ENCODE measurements around the gene JAKMIP1.

Gene JAKMIP1

DNA sequence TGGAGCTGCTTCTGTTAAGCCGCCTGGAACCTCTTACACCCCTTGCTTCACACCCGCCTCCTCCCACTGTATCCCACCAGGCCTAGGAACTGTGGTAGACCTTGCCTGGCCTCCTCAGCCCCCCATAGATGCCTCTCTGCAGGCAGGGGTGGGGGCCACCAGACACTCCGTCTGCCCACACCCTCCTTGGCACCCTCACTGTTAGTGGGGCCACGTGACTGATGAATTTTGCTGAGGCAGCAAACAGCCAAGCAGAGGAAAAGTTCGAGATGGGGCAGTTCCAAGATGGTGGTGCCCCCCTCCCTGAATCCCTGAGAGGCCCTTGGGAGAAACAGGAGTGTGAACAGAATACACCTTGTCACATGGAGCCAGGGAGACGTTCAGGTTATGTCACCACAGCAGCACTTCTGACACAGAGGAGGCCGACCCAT is 141.0 kb downstream of the JAKMIP1 start:
- no peak overlapping the region for H3K4me3 ChIP-seq (ENCODE audit: low read length)
- TF ChIP-seq, protein P1, sequence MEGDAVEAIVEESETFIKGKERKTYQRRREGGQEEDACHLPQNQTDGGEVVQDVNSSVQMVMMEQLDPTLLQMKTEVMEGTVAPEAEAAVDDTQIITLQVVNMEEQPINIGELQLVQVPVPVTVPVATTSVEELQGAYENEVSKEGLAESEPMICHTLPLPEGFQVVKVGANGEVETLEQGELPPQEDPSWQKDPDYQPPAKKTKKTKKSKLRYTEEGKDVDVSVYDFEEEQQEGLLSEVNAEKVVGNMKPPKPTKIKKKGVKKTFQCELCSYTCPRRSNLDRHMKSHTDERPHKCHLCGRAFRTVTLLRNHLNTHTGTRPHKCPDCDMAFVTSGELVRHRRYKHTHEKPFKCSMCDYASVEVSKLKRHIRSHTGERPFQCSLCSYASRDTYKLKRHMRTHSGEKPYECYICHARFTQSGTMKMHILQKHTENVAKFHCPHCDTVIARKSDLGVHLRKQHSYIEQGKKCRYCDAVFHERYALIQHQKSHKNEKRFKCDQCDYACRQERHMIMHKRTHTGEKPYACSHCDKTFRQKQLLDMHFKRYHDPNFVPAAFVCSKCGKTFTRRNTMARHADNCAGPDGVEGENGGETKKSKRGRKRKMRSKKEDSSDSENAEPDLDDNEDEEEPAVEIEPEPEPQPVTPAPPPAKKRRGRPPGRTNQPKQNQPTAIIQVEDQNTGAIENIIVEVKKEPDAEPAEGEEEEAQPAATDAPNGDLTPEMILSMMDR (IDR thresholded peaks at IDR 0.05; ENCODE audit: low read length), result no peak
- TF ChIP-seq EZH2 (optimal IDR thresholded peaks at IDR 0.05; ENCODE audit: low read depth, low read length), result no peak
- no peak for TF ChIP-seq EZH2phosphoT487 (IDR thresholded peaks at IDR 0.05; ENCODE audit: low read length)

DNA sequence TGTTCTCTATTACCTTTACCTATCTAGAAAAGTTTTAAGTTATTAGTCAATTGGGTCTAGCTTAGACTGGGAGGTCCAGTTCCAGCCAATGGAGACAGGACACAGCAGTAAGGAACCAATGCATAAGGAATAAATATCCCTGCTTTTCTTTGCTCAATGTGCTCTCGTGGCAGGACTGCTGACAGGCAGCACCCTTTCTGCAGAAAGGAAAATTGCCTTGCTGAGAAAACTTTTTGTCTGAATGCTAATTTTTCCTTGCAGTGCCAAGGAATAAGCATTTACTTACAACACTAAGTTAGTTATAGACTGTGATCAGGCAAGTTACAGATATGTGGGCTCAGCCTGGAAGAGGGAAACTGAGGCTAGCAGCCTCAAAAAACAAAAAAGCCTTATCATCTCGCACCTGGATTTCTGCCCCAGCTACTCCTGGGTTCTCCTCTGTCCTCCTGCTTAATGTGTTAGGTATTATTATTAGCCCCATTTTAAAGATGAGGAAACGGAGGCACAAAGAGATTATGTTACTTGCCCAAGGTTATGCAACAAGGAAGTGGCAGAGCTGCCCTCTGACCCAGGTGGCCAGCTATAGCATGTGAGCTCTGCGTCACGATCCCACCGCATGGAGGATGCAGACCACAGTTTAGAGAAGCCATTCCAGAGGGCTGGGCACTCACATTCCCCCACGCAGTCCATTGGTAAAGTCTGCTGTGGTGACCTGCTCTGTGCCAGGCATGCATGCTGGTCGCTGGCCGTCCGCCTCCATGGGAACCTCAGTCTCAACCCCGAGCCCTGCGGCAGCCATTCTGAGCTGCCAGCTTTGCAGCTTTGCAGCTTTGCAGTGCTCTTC is 141.6 kb downstream of the JAKMIP1 start:
- H3K27me3 ChIP-seq (replicated peaks; ENCODE audit: insufficient read depth, low read length), result no peaks in the 10 kb centered on the region
- no peak overlapping the region for H3K4me3 ChIP-seq (ENCODE audit: low read length)
- H2AFZ ChIP-seq (ENCODE audit: low read length), result no peak overlapping the region
- H3K27ac ChIP-seq (ENCODE audit: low read length), result no peak overlapping the region
- no peaks in the 10 kb centered on the region for H4K20me1 ChIP-seq (ENCODE audit: insufficient read depth, low read length)
- no peak overlapping the region for H3K9ac ChIP-seq (ENCODE audit: low read length)
- no peak for TF ChIP-seq EZH2 (optimal IDR thresholded peaks at IDR 0.05; ENCODE audit: low read depth, low read length)
- TF ChIP-seq EZH2phosphoT487 (IDR thresholded peaks at IDR 0.05; ENCODE audit: low read length), result no peak
- TF ChIP-seq, protein P1 (IDR thresholded peaks at IDR 0.05; ENCODE audit: low read length), result no peak
- H3K4me2 ChIP-seq (ENCODE audit: low read depth, low read length), result no peak overlapping the region
- DNase-seq, result no peak
- peaks cover 9% of the 10 kb centered on the region; the same call in 1 of the 2 replicates for H3K36me3 ChIP-seq (replicated peaks; ENCODE audit: insufficient read depth, low read length)
- no peaks in the 10 kb centered on the region for H3F3A ChIP-seq (ENCODE audit: insufficient read depth, low read length)
- H3K9me3 ChIP-seq (replicated peaks; ENCODE audit: insufficient read depth, low read length), result no peaks in the 10 kb centered on the region
- H3K9me2 ChIP-seq (replicated peaks; ENCODE audit: insufficient read depth, low read length), result no peaks in the 10 kb centered on the region
- no peaks in the 10 kb centered on the region for H3K4me1 ChIP-seq (ENCODE audit: low read length)
- no peaks in the 10 kb centered on the region for H3K79me2 ChIP-seq (ENCODE audit: low read length)

More for the DNA sequence above, 141.0 kb downstream of the JAKMIP1 start:
- Histone ChIP-seq H3K36me3 (replicated peaks; ENCODE audit: insufficient read depth, low read length) (peaks cover 9% of the 10 kb centered on the region; the same call in 1 of the 2 replicates), H3K79me2 (ENCODE audit: low read length) (no peaks in the 10 kb centered on the region), H3K9me2 (replicated peaks; ENCODE audit: insufficient read depth, low read length) (no peaks in the 10 kb centered on the region), H2AFZ (ENCODE audit: low read length) (no peak overlapping the region), H3F3A (ENCODE audit: insufficient read depth, low read length) (no peaks in the 10 kb centered on the region), H3K9me3 (replicated peaks; ENCODE audit: insufficient read depth, low read length) (no peaks in the 10 kb centered on the region), H3K4me2 (ENCODE audit: low read depth, low read length) (no peak overlapping the region), H3K27me3 (replicated peaks; ENCODE audit: insufficient read depth, low read length) (no peaks in the 10 kb centered on the region), H3K9ac (ENCODE audit: low read length) (no peak overlapping the region), H3K4me1 (ENCODE audit: low read length) (no peaks in the 10 kb centered on the region), H3K27ac (ENCODE audit: low read length) (no peak overlapping the region), H4K20me1 (ENCODE audit: insufficient read depth, low read length) (no peaks in the 10 kb centered on the region)
- no peak for DNase-seq

DNA sequence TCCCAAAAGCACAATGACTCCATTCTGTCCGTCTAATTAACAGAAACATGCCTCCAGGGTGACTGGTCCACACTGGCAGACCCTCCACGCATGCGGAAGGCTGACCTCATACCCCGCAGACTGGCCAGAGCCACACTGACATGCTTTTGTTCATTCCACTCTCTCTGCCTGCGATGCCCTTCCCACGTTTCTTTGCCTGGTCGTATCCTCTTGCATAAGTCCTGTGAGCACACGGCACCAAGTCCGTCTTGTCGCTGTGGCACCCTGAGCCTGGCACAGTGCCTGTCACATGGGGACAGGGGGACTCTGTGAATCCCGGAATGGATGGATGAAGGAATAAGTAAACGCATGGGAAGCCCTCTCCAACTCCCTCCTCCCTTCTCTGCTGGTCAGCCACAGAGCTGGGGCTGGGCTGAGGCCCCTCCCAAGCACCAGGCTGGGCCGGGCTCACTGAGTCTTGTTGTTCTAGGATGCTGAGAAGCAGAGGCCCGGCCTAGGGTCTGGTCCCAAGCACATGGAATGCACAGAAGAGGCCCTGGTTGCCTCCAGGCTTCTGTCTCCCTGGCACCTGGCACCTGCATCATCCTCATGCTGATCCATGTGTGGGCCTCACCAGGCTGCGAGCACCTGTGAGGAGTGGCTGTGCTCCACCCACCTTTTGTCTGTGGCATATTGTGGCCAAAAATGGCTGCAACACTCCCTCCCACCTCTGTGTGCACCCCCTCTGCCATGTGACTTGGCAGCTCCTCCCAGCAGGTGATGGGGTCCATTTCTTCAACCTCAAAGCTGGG is 143.2 kb downstream of the JAKMIP1 start:
- DNase-seq, result no peak
- Histone ChIP-seq H3K9me3 (replicated peaks; ENCODE audit: insufficient read depth, low read length) (no peaks in the 10 kb centered on the region), H4K20me1 (ENCODE audit: insufficient read depth, low read length) (no peaks in the 10 kb centered on the region), H3K9me2 (replicated peaks; ENCODE audit: insufficient read depth, low read length) (no peaks in the 10 kb centered on the region), H3K36me3 (replicated peaks; ENCODE audit: insufficient read depth, low read length) (peaks cover 9% of the 10 kb centered on the region; the same call in 1 of the 2 replicates), H3K4me3 (ENCODE audit: low read length) (no peak overlapping the region), H3K9ac (ENCODE audit: low read length) (no peak overlapping the region), H3K79me2 (ENCODE audit: low read length) (no peaks in the 10 kb centered on the region), H3F3A (ENCODE audit: insufficient read depth, low read length) (no peaks in the 10 kb centered on the region), H3K4me1 (ENCODE audit: low read length) (no peaks in the 10 kb centered on the region), H3K4me2 (ENCODE audit: low read depth, low read length) (no peak overlapping the region), H3K27ac (ENCODE audit: low read length) (no peak overlapping the region), H3K27me3 (replicated peaks; ENCODE audit: insufficient read depth, low read length) (no peaks in the 10 kb centered on the region), H2AFZ (ENCODE audit: low read length) (no peak overlapping the region)
- TF ChIP-seq EZH2phosphoT487 (IDR thresholded peaks at IDR 0.05; ENCODE audit: low read length) (no peak), EZH2 (optimal IDR thresholded peaks at IDR 0.05; ENCODE audit: low read depth, low read length) (no peak)
- TF ChIP-seq, protein P1 (IDR thresholded peaks at IDR 0.05; ENCODE audit: low read length), result no peak

All from MM.1S (cell line).